PFSK-1 (cell line): Measurements from ENCODE around the gene TFRC.

Experiments used
- FOXP2 ChIP-seq: optimal IDR thresholded peaks from 2 replicates; pipeline ENCODE3; 2011; ENCODE audit warnings: borderline replicate concordance, control low read depth, inconsistent platforms; ENCODE audit not compliant: insufficient read depth; ENCODE audit errors: extremely low read length, extremely low read depth
- POLR2AphosphoS5 ChIP-seq: IDR thresholded peaks from 2 replicates; pipeline ENCODE4 v1.6.1; 2012; ENCODE audit warnings: low read depth, mild to moderate bottlenecking, control low read depth, low read length, moderate library complexity
- SIN3A ChIP-seq: IDR thresholded peaks from 2 replicates; pipeline ENCODE4 v1.6.1; 2012; ENCODE audit warnings: mild to moderate bottlenecking, low read length, moderate library complexity, borderline replicate concordance; ENCODE audit not compliant: insufficient read depth
- TAF1 ChIP-seq: IDR thresholded peaks from 2 replicates; pipeline ENCODE4 v1.6.1; 2012; ENCODE audit warnings: low read length, control low read depth, borderline replicate concordance; ENCODE audit not compliant: insufficient read depth
- TF ChIP-seq, protein P1 (sequence below), 2 experiments: IDR thresholded peaks; 2 replicates each; pipeline versions ENCODE4 v1.6.1 to v1.8.0; 2011 to 2012; ENCODE audit warnings: low read depth in 2 of 2, low read length in 2 of 2, control low read depth in 1 of 2, inconsistent platforms in 1 of 2, mild to moderate bottlenecking in 1 of 2, moderate library complexity in 1 of 2; ENCODE audit not compliant: insufficient read depth in 1 of 2

The TFRC gene

DNA sequence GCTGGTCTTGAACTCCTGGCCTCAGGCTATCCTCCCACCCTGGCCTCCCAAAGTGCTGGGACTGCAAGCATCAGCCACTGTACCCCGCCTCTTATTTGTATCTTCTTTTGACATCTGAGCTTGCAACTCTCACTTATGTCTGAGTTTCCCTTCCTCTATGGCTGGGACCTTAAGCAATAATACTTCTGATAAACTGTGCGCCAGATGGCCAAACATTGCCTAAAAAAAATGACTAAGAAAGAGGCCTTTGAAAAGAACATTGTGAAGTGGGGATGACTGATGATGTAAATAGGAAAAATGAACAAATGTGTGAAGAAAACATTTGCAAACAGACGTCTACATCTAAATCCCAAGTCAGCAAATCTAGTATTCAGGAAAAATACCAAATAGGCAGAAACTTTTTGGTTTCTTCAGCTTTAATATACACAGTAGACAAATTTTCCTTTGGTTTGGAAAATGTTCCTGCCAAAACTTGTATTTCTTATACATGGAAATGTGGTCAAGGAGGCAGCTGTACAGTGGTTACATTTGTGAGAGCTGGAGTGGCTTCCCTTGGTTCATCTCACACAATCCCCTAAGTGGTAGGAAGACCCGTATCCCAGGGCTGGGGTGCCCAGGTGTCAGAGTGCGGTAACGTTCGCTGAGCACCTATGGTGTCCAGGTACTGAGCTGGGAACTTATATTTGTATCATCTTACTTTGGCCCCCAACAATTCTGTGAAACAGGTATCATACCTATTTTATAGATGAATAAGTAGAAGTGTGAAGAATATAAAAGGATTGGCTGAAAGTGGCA, 11.6 kb upstream of the TFRC start:
- TF ChIP-seq TAF1 = no peak
- TF ChIP-seq SIN3A = no peak
- TF ChIP-seq, protein P1, sequence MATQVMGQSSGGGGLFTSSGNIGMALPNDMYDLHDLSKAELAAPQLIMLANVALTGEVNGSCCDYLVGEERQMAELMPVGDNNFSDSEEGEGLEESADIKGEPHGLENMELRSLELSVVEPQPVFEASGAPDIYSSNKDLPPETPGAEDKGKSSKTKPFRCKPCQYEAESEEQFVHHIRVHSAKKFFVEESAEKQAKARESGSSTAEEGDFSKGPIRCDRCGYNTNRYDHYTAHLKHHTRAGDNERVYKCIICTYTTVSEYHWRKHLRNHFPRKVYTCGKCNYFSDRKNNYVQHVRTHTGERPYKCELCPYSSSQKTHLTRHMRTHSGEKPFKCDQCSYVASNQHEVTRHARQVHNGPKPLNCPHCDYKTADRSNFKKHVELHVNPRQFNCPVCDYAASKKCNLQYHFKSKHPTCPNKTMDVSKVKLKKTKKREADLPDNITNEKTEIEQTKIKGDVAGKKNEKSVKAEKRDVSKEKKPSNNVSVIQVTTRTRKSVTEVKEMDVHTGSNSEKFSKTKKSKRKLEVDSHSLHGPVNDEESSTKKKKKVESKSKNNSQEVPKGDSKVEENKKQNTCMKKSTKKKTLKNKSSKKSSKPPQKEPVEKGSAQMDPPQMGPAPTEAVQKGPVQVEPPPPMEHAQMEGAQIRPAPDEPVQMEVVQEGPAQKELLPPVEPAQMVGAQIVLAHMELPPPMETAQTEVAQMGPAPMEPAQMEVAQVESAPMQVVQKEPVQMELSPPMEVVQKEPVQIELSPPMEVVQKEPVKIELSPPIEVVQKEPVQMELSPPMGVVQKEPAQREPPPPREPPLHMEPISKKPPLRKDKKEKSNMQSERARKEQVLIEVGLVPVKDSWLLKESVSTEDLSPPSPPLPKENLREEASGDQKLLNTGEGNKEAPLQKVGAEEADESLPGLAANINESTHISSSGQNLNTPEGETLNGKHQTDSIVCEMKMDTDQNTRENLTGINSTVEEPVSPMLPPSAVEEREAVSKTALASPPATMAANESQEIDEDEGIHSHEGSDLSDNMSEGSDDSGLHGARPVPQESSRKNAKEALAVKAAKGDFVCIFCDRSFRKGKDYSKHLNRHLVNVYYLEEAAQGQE (IDR thresholded peaks at IDR 0.05; ENCODE audit: insufficient read depth in 1 of 2, low read depth in 2 of 2, low read length in 2 of 2) = no peak

DNA sequence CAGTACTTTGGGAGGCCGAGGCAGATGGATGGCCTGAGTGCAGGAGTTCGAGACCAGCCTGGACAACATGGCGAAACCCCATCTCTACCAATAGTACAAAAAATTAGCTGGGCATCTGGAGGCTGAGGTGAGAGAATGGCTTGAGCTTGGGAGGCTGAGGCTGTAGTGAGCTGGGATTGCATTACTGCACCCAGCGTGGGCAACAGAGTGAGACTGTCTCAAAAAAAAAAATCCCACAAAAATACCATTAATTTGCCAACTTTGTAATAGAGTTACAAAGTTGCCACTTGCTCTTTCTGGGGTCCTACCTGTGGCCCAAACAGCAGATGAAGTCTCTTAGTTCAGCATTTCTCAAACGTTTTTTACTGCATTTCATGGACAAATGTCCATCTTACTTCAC, 6.0 kb upstream of the TFRC start:
- TF ChIP-seq FOXP2 (no peak), TAF1 (no peak), POLR2AphosphoS5 (no peak), SIN3A (no peak)
- TF ChIP-seq, protein P1 (IDR thresholded peaks at IDR 0.05; ENCODE audit: insufficient read depth in 1 of 2, low read depth in 2 of 2, low read length in 2 of 2) = no peak

DNA sequence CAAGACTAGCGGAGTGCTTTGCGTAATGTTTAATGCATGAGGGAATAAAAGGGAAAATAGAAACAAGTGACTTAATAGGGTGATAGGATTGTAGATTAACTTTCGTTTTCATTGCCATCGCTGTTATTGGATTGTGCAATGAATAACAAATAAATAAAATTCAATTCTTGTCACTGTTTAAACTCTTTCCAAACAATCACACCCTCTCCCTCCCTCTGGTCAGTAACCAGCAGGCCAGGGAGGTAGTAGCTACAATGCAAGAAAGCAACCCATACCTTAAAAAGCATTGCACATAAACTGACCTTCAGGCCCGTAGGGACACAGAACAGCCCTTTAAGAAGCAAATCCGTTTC, 705 bp upstream of the TFRC start:
- TF ChIP-seq FOXP2 (no peak), SIN3A (no peak)

DNA sequence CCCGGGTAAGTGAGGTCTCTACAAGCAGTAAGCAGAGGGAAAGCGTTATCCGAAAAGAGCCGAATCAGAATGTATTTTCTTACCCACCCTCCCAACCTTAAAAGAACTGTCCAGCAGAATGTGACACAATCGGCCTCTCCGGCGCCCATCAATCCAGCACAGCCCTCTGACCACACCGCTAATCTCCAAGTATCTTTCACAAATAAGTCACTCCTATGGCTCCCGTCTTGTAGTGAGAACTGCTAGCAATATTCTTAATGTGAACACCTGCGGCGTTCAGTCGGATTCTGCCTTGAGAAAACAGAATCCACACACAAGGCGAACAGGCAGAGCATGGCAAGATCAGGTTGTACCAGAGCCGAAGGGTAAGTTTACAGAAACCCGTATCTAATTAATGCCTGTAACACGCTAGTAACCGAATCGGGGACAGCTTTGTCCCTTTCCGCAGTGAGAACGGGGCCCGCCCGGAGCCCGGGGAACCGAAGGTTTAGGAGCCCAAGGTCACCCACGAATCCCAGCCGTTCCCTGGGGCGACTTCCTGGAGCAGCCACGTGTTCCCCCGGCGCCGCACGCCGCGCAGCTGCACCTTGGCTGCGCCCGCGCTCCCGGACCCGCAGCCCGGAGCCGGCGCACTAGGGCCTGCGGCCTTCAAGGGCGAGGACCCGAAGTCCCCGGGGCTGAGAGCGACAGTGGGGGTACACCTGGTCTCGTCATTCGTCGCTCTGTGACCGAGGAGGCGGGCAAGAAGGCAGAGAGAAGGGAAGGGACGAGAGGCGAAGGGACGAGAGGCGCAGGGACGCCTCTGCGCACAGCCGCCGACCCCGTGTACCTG, 672 bp downstream of the TFRC start:
- TF ChIP-seq SIN3A (peak; percentile 20; the same call in 1 of the 2 replicates), POLR2AphosphoS5 (no peak)
- TF ChIP-seq, protein P1 (IDR thresholded peaks at IDR 0.05; ENCODE audit: insufficient read depth in 1 of 2, low read depth in 2 of 2, low read length in 2 of 2) = peak; percentile 54 to 85; a peak in 2 of 4 replicates

DNA sequence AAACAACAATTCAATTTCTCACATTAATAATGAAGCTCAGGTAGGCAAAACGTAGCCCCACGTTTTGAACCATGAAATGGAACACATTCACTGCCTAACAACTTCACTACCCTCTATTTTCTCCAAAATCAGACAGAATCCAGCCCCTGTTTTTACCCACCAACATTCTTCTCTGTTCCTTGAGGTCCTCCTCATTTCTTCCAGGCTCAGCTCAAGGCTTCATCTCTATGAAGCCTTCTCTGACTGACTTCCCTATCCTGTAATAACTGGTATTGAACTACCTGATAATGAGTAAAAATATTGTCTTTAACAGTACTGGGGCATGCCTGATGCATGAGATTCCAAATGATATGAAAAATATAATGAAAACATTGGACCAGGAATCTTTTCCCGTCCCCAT, 2.2 kb downstream of the TFRC start:
- TF ChIP-seq POLR2AphosphoS5 (no peak), FOXP2 (no peak), SIN3A (no peak), TAF1 (no peak)
- TF ChIP-seq, protein P1 (IDR thresholded peaks at IDR 0.05; ENCODE audit: insufficient read depth in 1 of 2, low read depth in 2 of 2, low read length in 2 of 2) = no peak
